HG03108 (cell line): Measurements from ENCODE around the gene FKBP9.

ENCODE experiments used
- ATAC-seq: cut with Tn5 transposase; IDR thresholded peaks from one replicate; pipeline ENCODE4 v1.9.1; 2021; ENCODE audit warnings: moderate library complexity; ENCODE audit not compliant: unreplicated experiment

FKBP9 gene

GRCh38 chr7:33055158-33055557 lies 97.9 kb downstream of the FKBP9 start:
- ATAC-seq = no peak
